Caco-2 (cell line): ENCODE measurements around the gene ATAT1. TPM values are rescaled to one million over a fixed set of nuclear protein-coding genes. Genes with fewer than 3 reads are reported as not detected.

Source experiments
- BruUV-seq: library from RNA; stranded (reverse); fragments of 400-500 nt; replicated peaks from 2 replicates; lab custom pipeline; 2021; lab: Mats Ljungman, UMichigan
- CTCF ChIA-PET: fragments of 300-600 bp; sonication (Branson Sonifier 250); formaldehyde crosslinking; loops from one replicate; lab custom pipeline; 2022; ENCODE audit warnings: antibody characterized with exemption; lab: Charles Lee
- POLR2A ChIA-PET: fragments of 300-600 bp; sonication (Branson Sonifier 250); formaldehyde crosslinking; loops from one replicate; lab custom pipeline; 2022; ENCODE audit warnings: antibody characterized with exemption; lab: Charles Lee
- DNase-seq, 2 experiments: peaks; one replicate each; pipeline versions ENCODE4 v3.0.0 to v3.0.0-alpha.2; 2020 to 2022
- H3K27me3 ChIP-seq: replicated peaks from 2 replicates; pipeline ENCODE4 v1.6.0; 2011; ENCODE audit warnings: low read length; ENCODE audit not compliant: control insufficient read depth, insufficient read depth
- H3K36me3 ChIP-seq: 2 replicates; pipeline ENCODE4 v1.5.1; 2011; ENCODE audit warnings: low read length; ENCODE audit not compliant: control insufficient read depth, insufficient read depth
- H3K4me1 ChIP-seq: fragments of 250-450 bp; sonication (Bioruptor Pico); 2 replicates; pipeline ENCODE4 v1.5.1; 2020; ENCODE audit warnings: mild to moderate bottlenecking
- H3K4me3 ChIP-seq: 2 replicates; pipeline ENCODE4 v1.5.1; 2011; ENCODE audit warnings: low read depth, mild to moderate bottlenecking, control low read depth, low read length
- H3K9me3 ChIP-seq: fragments of 250-450 bp; sonication (Bioruptor Pico); 2 replicates; pipeline ENCODE4 v1.5.1; 2020; ENCODE audit warnings: mild to moderate bottlenecking, moderate library complexity
- H3K27ac Mint-ChIP-seq: one replicate; pipeline ENCODE4 v1.8.0; 2022; ENCODE audit warnings: mixed read lengths; ENCODE audit not compliant: unreplicated experiment
- H3K27me3 Mint-ChIP-seq: one replicate; pipeline ENCODE4 v1.8.0; 2022; ENCODE audit warnings: mixed read lengths; ENCODE audit not compliant: insufficient read depth, unreplicated experiment
- H3K36me3 Mint-ChIP-seq: one replicate; pipeline ENCODE4 v1.8.0; 2022; ENCODE audit warnings: mild to moderate bottlenecking, mixed read lengths; ENCODE audit not compliant: insufficient read depth, unreplicated experiment
- H3K4me1 Mint-ChIP-seq: one replicate; pipeline ENCODE4 v1.8.0; 2022; ENCODE audit warnings: low read depth, mixed read lengths; ENCODE audit not compliant: unreplicated experiment
- H3K4me3 Mint-ChIP-seq: one replicate; pipeline ENCODE4 v1.8.0; 2022; ENCODE audit warnings: mild to moderate bottlenecking, moderate library complexity, mixed read lengths; ENCODE audit not compliant: unreplicated experiment
- H3K9me3 Mint-ChIP-seq: one replicate; pipeline ENCODE4 v1.8.0; 2022; ENCODE audit warnings: mixed read lengths; ENCODE audit not compliant: unreplicated experiment
- CTCF ChIP-seq, 2 experiments: fragments of 200-600 bp in 1 of 2; IDR thresholded peaks; 1 replicate in 1 of 2; 2 replicates in 1 of 2; pipeline versions ENCODE4 v1.5.1 to v1.8.0; 2011 to 2022; ENCODE audit warnings: antibody characterized with exemption in 1 of 2, control low read depth in 1 of 2, inconsistent platforms in 1 of 2, low read depth in 1 of 2, low read length in 1 of 2, mild to moderate bottlenecking in 1 of 2, moderate library complexity in 1 of 2; ENCODE audit not compliant: insufficient read depth in 1 of 2, severe bottlenecking in 1 of 2, unreplicated experiment in 1 of 2
- intact Hi-C: fragments of 100-400 bp; cut with micrococcal nuclease; formaldehyde crosslinking; loops from one replicate; pipeline ENCODE4 v1.10.0; 2022; ENCODE audit not compliant: unreplicated experiment
- total RNA-seq: library from RNA; stranded (reverse); gene quantifications from 2 replicates; pipeline ENCODE4 v1.2.3, GENCODE V29; 2022

The ATAT1 gene
- total RNA-seq, 1 experiment from 2014 or later = 17.9 TPM

DNA sequence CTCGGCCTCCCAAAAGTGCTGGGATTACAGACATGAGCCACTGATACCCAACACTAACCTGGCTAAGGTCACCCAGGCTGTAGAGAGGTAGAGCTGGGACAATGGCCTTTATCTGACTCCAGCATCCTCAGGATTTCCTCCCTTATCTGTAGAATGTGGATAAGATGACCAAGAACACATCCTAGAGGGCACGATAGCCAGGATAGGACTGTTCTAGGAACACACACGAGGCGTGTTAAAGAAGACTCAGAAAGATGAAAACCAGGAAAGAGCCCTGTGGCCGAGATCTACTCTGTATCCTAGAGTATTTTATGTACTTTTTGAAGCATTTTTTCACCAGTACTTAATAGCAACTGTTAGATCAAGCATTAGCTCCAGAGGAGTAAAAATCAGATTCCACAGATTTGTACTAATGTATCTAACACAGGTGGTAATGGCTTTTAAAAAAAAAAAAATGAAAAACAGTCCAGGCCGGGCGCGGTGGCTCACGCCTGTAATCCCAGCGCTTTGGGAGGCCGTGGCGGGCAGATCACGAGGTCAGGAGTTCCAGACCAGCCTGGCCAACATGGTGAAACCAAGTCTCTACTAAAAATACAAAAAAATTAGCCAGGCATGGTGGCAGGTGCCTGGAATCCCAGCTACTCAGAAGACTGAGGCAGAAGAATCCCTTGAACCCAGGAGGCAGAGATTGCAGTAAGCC lies 26.9 kb upstream of the ATAT1 start:
- Mint-ChIP-seq H3K4me3 (no peak overlapping the region), H3K4me1 (no peaks in the 10 kb centered on the region), H3K36me3 (peaks cover 94% of the 10 kb centered on the region), H3K9me3 (no peaks in the 10 kb centered on the region), H3K27ac (peak overlapping the region; percentile 53), H3K27me3 (no peaks in the 10 kb centered on the region)
- CTCF ChIA-PET = interaction anchor here (0.6 kb wide), 1 partner anchor 133 kb away, joined by 4 read pairs; no protein-coding TSS in a partner anchor
- H3K4me1 ChIP-seq = no peaks in the 10 kb centered on the region
- peaks cover 9% of the 10 kb centered on the region for H3K36me3 ChIP-seq
- DNase-seq = no peak
- H3K4me3 ChIP-seq = no peak overlapping the region
- TF ChIP-seq CTCF (IDR thresholded peaks at IDR 0.05; ENCODE audit: insufficient read depth in 1 of 2, low read depth in 1 of 2, low read length in 1 of 2, severe bottlenecking in 1 of 2, unreplicated experiment in 1 of 2) = no peak
- intact Hi-C loops = loop anchor here (5.0 kb wide), 1 partner anchor 42 kb away; the partner anchor contains the start of genes GNL1 and PRR3
- POLR2A ChIA-PET = interaction anchor here (0.6 to 1.6 kb wide), 2 partner anchors 13 to 38 kb away, joined by 4 read pairs; no protein-coding TSS in a partner anchor
- no peaks in the 10 kb centered on the region for H3K9me3 ChIP-seq
- no TSS peak for BruUV-seq
- H3K27me3 ChIP-seq = no peaks in the 10 kb centered on the region

GRCh38 chr6:30600451-30600961 lies 26.2 kb upstream of the ATAT1 start:
- Histone ChIP-seq H3K27me3 (no peaks in the 10 kb centered on the region), H3K4me1 (no peaks in the 10 kb centered on the region), H3K36me3 (peaks cover 11% of the 10 kb centered on the region), H3K9me3 (no peaks in the 10 kb centered on the region), H3K4me3 (no peak overlapping the region)
- DNase-seq = no peak
- Mint-ChIP-seq H3K27ac (peak overlapping the region; percentile 53), H3K36me3 (peaks cover 94% of the 10 kb centered on the region), H3K4me3 (no peak overlapping the region), H3K9me3 (no peaks in the 10 kb centered on the region), H3K4me1 (no peaks in the 10 kb centered on the region), H3K27me3 (no peaks in the 10 kb centered on the region)
- ChIA-PET CTCF (no interaction called here), POLR2A (interaction anchor here (1.0 to 1.6 kb wide), 2 partner anchors 10 to 12 kb away, joined by 4 read pairs; no protein-coding TSS in a partner anchor)
- TF ChIP-seq CTCF (IDR thresholded peaks at IDR 0.05; ENCODE audit: insufficient read depth in 1 of 2, low read depth in 1 of 2, low read length in 1 of 2, severe bottlenecking in 1 of 2, unreplicated experiment in 1 of 2) = no peak
- intact Hi-C loops = no loop called here
- BruUV-seq = no TSS peak

DNA sequence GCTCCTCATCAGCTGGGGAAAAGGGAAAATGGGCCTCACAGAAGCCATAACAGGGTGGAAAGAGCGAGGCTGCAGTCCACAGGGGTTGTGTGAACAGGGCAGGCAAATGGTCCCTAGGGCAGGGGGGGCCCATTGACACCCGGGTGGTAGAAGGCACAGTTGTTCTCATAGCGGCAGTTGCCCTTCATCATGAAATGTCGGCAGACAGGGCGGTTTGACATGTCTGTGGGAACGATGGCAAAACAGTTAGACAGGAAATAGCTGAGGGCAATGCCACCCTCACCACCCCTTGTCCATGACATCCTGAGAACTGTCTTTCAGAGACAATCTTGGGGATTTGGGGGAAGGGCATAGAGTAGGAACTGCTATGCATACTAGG lies 25.2 kb upstream of the ATAT1 start:
- Mint-ChIP-seq H3K27ac (no peak overlapping the region), H3K27me3 (no peaks in the 10 kb centered on the region), H3K4me3 (no peak overlapping the region), H3K36me3 (peaks cover 95% of the 10 kb centered on the region), H3K9me3 (no peaks in the 10 kb centered on the region), H3K4me1 (no peaks in the 10 kb centered on the region)
- DNase-seq = no peak
- H3K9me3 ChIP-seq = no peaks in the 10 kb centered on the region
- H3K36me3 ChIP-seq = peaks cover 11% of the 10 kb centered on the region
- no peaks in the 10 kb centered on the region for H3K27me3 ChIP-seq
- no peaks in the 10 kb centered on the region for H3K4me1 ChIP-seq
- ChIA-PET POLR2A (interaction anchor here (1.0 to 1.6 kb wide), 2 partner anchors 9 to 11 kb away, joined by 4 read pairs; no protein-coding TSS in a partner anchor), CTCF (no interaction called here)
- BruUV-seq = no TSS peak
- TF ChIP-seq CTCF (IDR thresholded peaks at IDR 0.05; ENCODE audit: insufficient read depth in 1 of 2, low read depth in 1 of 2, low read length in 1 of 2, severe bottlenecking in 1 of 2, unreplicated experiment in 1 of 2) = no peak
- intact Hi-C loops = no loop called here
- H3K4me3 ChIP-seq = no peak overlapping the region
